NCI-H748 (cell line): ENCODE data around the gene SART3.
"Not testable (repeated sequence)": the region's sequence is repeated elsewhere in the genome, so short reads cannot be mapped to it uniquely, and the experiment has no call there.

Experiments used
- DNase-seq: peaks from one replicate; lab custom pipeline; 2025; ENCODE audit not compliant: unreplicated experiment; lab: John Stamatoyannopoulos, UW

The SART3 gene

DNA sequence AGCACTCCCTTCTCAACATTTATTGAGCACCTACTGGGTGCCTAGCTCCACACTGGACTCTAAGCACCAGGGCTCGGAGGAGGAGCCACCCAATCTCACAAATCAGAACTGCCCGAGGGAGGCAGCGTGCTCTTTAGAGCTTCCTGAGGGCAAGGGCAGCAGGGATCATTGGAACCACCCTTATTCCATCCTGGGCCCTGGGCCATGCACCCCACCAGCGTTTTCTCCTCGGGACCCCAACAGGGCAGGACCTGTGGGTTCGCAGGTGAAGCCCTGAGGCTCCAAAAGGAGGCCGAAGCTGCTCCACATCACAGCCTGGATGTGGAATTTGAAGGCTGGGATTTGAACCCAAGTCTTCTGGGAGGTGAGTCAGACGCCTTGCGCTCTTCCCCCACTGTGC lies 21.5 kb upstream of the SART3 start:
- DNase-seq = no peak

DNA sequence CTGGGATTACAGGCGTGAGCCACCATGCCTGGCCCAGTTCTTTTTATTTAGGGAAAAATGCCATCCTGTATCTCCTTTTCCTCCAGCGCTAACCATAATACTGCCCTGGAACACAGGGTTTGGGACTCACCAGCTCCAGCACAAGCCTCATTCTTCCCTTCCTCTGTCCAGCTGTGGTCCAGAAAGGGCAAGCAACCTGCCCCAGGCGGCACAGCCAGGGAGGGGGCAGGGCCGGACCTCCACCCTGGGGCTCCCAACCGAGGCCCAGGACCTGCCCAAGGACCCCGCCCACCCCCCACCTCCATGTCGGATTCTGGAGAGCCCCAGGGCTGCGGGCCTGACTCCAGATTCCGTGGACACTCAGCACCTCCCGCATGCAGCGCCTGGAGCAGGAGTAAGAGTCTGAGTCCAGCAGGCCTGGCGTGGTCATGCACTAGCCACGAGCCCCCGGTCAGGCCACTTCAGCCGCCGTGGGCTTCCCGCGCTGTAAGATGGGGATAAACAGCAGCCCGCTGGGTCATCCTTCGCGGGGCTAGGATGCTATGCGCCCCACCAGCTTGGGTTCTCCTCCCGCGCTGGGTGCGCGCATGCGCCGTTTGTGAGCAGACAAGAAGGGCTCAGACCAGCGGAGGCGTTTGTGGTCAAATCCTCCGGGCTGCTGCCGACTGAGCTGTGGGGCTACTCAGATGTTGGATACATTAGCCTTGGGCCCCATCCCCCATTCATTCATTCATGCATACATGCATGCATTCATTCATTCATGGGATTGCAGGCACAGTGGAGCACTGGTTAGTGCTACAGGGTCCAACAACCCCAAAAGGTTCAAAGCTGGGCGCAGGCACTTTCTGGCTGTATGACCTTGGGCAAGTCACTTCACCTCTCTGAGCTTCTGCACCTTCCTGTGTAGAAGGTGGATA lies 20.6 kb upstream of the SART3 start:
- no peak for DNase-seq

GRCh38 chr12:108580531-108580930 lies 19.6 kb upstream of the SART3 start:
- no peak for DNase-seq

DNA sequence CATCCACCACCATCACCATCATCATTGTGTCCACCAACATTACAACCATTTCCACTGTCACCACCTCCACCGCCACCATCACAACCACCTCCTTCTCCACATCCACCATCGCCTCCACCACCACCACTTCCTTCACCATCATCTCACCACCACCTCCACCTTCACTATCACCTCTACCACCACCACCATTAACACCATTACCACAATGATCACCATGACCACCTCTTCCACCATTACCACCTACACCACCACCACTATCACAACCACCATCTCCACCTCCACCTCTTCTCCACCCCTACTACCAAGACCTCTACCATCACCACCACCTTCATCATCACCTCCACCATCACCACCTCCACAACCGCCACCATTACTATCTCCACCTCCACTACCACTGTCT lies 17.8 kb upstream of the SART3 start:
- no peak for DNase-seq

GRCh38 chr12:108578264-108578663 lies 17.3 kb upstream of the SART3 start:
- no peak for DNase-seq

GRCh38 chr12:108577458-108577857 lies 16.5 kb upstream of the SART3 start:
- DNase-seq = no peak

- no peak for DNase-seq
Observed at GRCh38 chr12:108576660-108577234, 15.8 kb upstream of the SART3 start.

- DNase-seq = no peak
Observed at GRCh38 chr12:108575199-108575912, 14.4 kb upstream of the SART3 start.

GRCh38 chr12:108574276-108574675 lies 13.3 kb upstream of the SART3 start:
- DNase-seq = not testable (repeated sequence)

DNA sequence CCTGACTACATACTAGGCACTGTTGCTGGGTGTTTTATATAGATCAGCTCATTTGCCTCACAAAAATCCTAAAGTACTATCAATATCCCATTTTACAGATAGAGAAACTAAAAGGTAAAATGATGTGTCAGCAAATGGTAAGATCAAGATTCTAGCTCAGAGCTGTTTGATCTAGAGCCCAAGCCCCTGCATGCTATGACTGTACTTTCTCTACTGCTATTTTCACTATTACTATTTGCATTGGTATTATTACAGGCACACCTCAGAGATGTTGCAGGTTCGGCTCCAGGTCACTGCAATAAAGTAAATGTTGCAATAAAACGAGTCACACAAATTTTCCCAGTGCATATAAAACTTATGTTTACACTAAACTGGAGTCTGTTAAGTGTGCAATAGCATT lies 12.3 kb upstream of the SART3 start:
- no peak for DNase-seq

GRCh38 chr12:108572166-108572790 lies 11.3 kb upstream of the SART3 start:
- DNase-seq = no peak

GRCh38 chr12:108571609-108572165 lies 10.7 kb upstream of the SART3 start:
- no peak for DNase-seq

GRCh38 chr12:108570743-108571608 lies 10.0 kb upstream of the SART3 start:
- no peak for DNase-seq

DNA sequence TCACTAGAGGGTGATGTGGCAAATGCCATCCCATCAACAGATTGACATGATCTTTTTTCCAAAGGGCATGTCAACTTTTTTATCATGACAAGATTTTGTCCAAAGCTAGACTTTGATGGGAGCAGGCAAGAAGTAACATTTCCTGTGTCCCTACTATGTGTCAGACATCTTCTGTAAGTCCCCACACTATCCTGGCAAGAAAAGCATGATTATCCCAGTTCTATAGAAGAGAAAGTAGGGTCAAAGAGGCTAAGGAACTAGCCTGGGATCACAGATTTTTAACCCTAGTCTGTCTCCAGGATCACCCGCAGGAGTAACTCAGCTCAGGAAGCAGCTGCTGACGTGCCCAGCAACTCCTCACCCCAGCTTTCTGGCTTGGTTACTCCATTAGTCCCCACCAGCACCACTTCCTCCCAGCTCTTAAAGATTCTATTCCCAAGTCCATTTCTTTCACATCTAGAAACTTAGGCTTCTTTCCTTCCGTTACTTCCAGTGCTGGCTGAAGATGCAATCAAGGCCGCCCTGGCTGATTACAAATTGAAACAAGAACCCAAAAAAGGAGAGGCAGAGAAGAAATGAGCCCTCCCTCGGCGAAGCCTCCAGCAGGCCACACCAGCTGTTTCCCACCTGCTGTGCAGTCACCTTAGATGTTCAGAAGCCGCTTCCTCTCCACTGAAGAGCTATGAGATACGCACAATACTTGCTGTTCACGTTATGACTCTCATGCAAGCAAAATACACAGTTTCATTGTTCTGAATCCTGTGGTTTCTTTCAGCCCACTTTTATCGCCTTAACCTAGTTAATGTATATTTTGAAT lies 7.6 kb upstream of the SART3 start:
- no peak for DNase-seq

- DNase-seq = no peak
Observed at GRCh38 chr12:108567406-108568337, 6.7 kb upstream of the SART3 start.

- DNase-seq = no peak
Observed at GRCh38 chr12:108566452-108566851, 5.5 kb upstream of the SART3 start.

DNA sequence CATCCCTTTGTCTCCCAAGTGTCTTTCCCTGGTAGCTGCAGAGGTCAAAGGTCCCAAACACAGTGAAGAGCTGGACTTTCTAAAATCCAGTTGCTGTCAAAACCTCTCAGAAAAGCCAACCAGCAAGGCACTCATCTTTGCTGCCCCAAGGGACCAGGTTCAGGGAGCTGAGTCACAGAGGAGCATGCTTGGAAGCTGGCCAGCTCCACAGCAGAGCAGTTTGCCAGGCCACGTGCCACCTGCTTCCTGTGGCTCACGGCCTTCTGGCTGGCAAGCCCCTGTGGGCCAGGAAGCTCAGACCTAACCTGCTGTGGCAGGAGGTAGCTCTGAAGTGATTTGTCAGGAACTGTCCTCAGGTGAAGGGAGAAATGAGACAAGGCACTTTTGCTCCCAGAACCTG lies 5.0 kb upstream of the SART3 start:
- DNase-seq = no peak

DNA sequence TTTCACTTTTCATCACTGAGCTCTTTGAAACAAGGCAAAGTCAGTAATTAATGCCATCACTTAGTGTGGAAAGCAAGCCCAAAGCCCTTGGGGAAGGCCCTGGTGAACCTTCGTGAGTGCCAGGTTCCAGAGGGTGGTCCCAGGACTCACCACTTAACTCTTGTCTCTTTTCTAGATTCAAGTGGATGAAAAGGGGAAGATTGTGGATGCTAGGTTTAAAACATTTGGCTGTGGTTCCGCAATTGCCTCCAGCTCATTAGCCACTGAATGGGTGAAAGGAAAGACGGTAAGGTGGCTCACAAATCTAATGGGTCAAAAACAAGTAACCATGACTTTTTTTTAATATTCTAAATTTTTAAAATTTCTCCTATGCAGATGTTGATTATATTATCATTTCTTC lies 4.2 kb upstream of the SART3 start:
- DNase-seq = no peak
